Activated B cell treated with CpG ODN at 0.5 μM for 24 hours (primary cell): Measurements from ENCODE around the gene P2RY12. TPM values are rescaled to one million over a fixed set of nuclear protein-coding genes. Genes with fewer than 3 reads are reported as not detected.

Experiments
- ATAC-seq: fragments of 200-7000 bp; cut with Tn5 transposase; one replicate; pipeline ENCODE4 v1.10.0; 2021; ENCODE audit warnings: low read depth, mild to moderate bottlenecking, moderate library complexity
- CTCF ChIA-PET: fragments of 350-600 bp; sonication (Branson Sonifier 250); formaldehyde crosslinking; loops from one replicate; lab custom pipeline; 2021; ENCODE audit warnings: antibody characterized with exemption; lab: Charles Lee
- POLR2A ChIA-PET: fragments of 350-600 bp; sonication (Branson Sonifier 250); formaldehyde crosslinking; loops from one replicate; lab custom pipeline; 2021; ENCODE audit warnings: antibody characterized with exemption; lab: Charles Lee
- DNase-seq: peaks from one replicate; pipeline ENCODE4 v3.0.0; 2022
- H3K27ac Mint-ChIP-seq: one replicate; pipeline ENCODE4 v1.8.0; 2020; ENCODE audit warnings: mixed read lengths
- H3K27me3 Mint-ChIP-seq: one replicate; pipeline ENCODE4 v1.8.0; 2021; ENCODE audit warnings: mixed read lengths
- H3K36me3 Mint-ChIP-seq: one replicate; pipeline ENCODE4 v1.8.0; 2021; ENCODE audit warnings: low read depth, mixed read lengths
- H3K4me1 Mint-ChIP-seq: one replicate; pipeline ENCODE4 v1.8.0; 2021; ENCODE audit warnings: mixed read lengths
- H3K4me3 Mint-ChIP-seq: one replicate; pipeline ENCODE4 v1.8.0; 2020; ENCODE audit warnings: mild to moderate bottlenecking, mixed read lengths
- H3K9me3 Mint-ChIP-seq: one replicate; pipeline ENCODE4 v1.8.0; 2020; ENCODE audit warnings: mixed read lengths
- CTCF ChIP-seq: fragments of 200-600 bp; IDR thresholded peaks from one replicate; pipeline ENCODE4 v1.8.0; 2022; ENCODE audit warnings: antibody characterized with exemption, mild to moderate bottlenecking
- intact Hi-C: fragments of 100-400 bp; cut with micrococcal nuclease; formaldehyde crosslinking; loops from one replicate; pipeline ENCODE4 v1.15.1; 2024
- total RNA-seq: library from RNA; stranded (reverse); gene quantifications from 2 replicates; pipeline ENCODE4 v1.2.3, GENCODE V29; 2022

Gene P2RY12
- total RNA-seq, 1 donor from 2014 or later: 0.58 TPM

GRCh38 chr3:151372063-151372820, 12.3 kb downstream of the P2RY12 start:
- DNase-seq: no peak
- ChIA-PET CTCF (interaction anchor here (1.5 kb wide), 1 partner anchor 25 kb away, joined by 3 read pairs; no protein-coding TSS in a partner anchor), POLR2A (no interaction called here)
- H3K4me1 Mint-ChIP-seq: peaks cover 10% of the 10 kb centered on the region
- intact Hi-C loops: no loop called here
- H3K9me3 Mint-ChIP-seq: no peaks in the 10 kb centered on the region
- H3K4me3 Mint-ChIP-seq: no peak overlapping the region
- H3K36me3 Mint-ChIP-seq: no peaks in the 10 kb centered on the region
- no peaks in the 10 kb centered on the region for H3K27me3 Mint-ChIP-seq
- TF ChIP-seq CTCF: no peak
- ATAC-seq: no peak
- H3K27ac Mint-ChIP-seq: no peak overlapping the region

GRCh38 chr3:151371526-151371925, 13.0 kb downstream of the P2RY12 start:
- intact Hi-C loops: no loop called here
- Mint-ChIP-seq H3K9me3 (no peaks in the 10 kb centered on the region), H3K27me3 (no peaks in the 10 kb centered on the region), H3K27ac (no peak overlapping the region), H3K4me1 (peaks cover 6% of the 10 kb centered on the region), H3K36me3 (no peaks in the 10 kb centered on the region), H3K4me3 (no peak overlapping the region)
- ChIA-PET POLR2A (no interaction called here), CTCF (interaction anchor here (1.5 kb wide), 1 partner anchor 26 kb away, joined by 3 read pairs; no protein-coding TSS in a partner anchor)
- DNase-seq: no peak
- no peak for TF ChIP-seq CTCF
- ATAC-seq: no peak

GRCh38 chr3:151367448-151367847, 17.1 kb downstream of the P2RY12 start:
- CTCF ChIA-PET: no interaction called here
- no peak for ATAC-seq
- H3K36me3 Mint-ChIP-seq: no peaks in the 10 kb centered on the region
- POLR2A ChIA-PET: no interaction called here
- no peak for TF ChIP-seq CTCF
- no peak overlapping the region for H3K4me3 Mint-ChIP-seq
- no peaks in the 10 kb centered on the region for H3K9me3 Mint-ChIP-seq
- H3K27ac Mint-ChIP-seq: no peak overlapping the region
- DNase-seq: no peak
- H3K4me1 Mint-ChIP-seq: peaks cover 3% of the 10 kb centered on the region
- no peaks in the 10 kb centered on the region for H3K27me3 Mint-ChIP-seq
- intact Hi-C loops: no loop called here

- Mint-ChIP-seq H3K27ac (no peak overlapping the region), H3K4me3 (no peak overlapping the region), H3K4me1 (peaks cover 2% of the 10 kb centered on the region), H3K27me3 (no peaks in the 10 kb centered on the region), H3K36me3 (no peaks in the 10 kb centered on the region), H3K9me3 (no peaks in the 10 kb centered on the region)
- intact Hi-C loops: no loop called here
- no peak for TF ChIP-seq CTCF
- no peak for DNase-seq
- POLR2A ChIA-PET: no interaction called here
- no peak for ATAC-seq
- CTCF ChIA-PET: no interaction called here
These were observed 17.6 kb downstream of the P2RY12 start for GRCh38 chr3:151366993-151367392.

- H3K4me1 Mint-ChIP-seq: peaks cover 6% of the 10 kb centered on the region
- POLR2A ChIA-PET: no interaction called here
- DNase-seq (no peak), ATAC-seq (no peak)
- no peak overlapping the region for H3K27ac Mint-ChIP-seq
- H3K36me3 Mint-ChIP-seq: no peaks in the 10 kb centered on the region
- H3K4me3 Mint-ChIP-seq: no peak overlapping the region
- intact Hi-C loops: no loop called here
- no peak for TF ChIP-seq CTCF
- H3K27me3 Mint-ChIP-seq: no peaks in the 10 kb centered on the region
- no peaks in the 10 kb centered on the region for H3K9me3 Mint-ChIP-seq
- CTCF ChIA-PET: interaction anchor here (0.6 kb wide), 1 partner anchor 23 kb away, joined by 4 read pairs; no protein-coding TSS in a partner anchor
These were observed 21.8 kb downstream of the P2RY12 start for GRCh38 chr3:151362751-151363174.
